ENCODE data around the gene FAM209B.
"Not testable (repeated sequence)": the region's sequence is repeated elsewhere in the genome, so short reads cannot be mapped to it uniquely, and the experiment has no call there.

Gene FAM209B

DNA sequence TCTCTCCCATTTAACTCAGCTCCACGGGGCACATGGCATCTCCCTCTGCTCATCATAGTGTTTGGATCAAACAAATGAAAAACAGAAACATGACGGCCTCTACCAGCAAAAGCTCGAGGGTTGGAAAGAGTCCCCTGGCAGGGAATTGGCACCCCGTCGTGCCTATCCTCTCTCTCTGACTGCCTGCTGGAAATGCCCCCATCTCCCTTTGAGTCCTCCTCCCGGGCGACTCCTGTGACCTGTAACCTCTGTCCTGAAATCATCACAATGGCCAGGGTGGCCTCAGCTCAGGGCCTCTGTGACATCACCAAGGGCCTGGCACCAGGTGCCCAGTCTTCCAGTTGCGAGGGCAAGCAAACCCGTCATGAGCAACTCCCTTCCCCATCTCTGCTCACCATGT is at the start of gene FAM209B:
Gene FAM209B, plus strand, starts transcription at position 301 of the 400 bp plus-strand sequence. Its CDS starts 96 bp downstream, at position 397.
- not testable (repeated sequence) for DNase-seq (ENCODE audit: low spot score in 2 of 2); H3K4me1 Mint-ChIP-seq; H3K27me3 Mint-ChIP-seq; H3K9me3 Mint-ChIP-seq; H3K36me3 Mint-ChIP-seq (ENCODE audit: insufficient read depth); H3K4me3 Mint-ChIP-seq; ATAC-seq (replicated peaks; ENCODE audit: extremely low read depth, poor library complexity, severe bottlenecking); H3K27ac Mint-ChIP-seq (ENCODE audit: low read depth)

DNA sequence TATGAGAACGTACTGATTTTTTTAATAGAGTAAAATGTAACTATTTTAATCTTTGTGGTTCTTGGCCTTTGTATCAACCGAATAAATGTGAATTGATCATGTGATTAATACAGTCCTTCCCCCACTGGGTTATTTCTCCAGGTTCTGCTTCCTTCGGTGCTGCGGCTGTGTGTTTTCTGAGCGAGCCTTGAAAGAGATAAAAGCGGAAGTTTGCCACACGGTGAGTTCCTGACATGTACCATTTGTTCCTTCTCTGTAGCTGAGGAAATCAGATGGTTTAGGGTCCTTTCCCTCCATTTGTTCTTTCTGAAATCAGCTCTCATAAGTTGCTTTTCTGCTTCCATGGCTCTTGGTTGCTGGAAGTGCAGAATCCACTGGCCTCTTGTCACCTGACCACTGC is 49.1 kb upstream of the FAM209B start:
- no peaks in the 10 kb centered on the region for H3K27me3 Mint-ChIP-seq
- DNase-seq (ENCODE audit: low spot score in 2 of 2) = no peak
- peaks cover 57% of the 10 kb centered on the region for H3K36me3 Mint-ChIP-seq (ENCODE audit: insufficient read depth)
- no peak for ATAC-seq (replicated peaks; ENCODE audit: extremely low read depth, poor library complexity, severe bottlenecking)
- H3K4me1 Mint-ChIP-seq = peaks cover 53% of the 10 kb centered on the region
- no peaks in the 10 kb centered on the region for H3K9me3 Mint-ChIP-seq
- H3K4me3 Mint-ChIP-seq = no peak overlapping the region
- H3K27ac Mint-ChIP-seq (ENCODE audit: low read depth) = no peak overlapping the region

DNA sequence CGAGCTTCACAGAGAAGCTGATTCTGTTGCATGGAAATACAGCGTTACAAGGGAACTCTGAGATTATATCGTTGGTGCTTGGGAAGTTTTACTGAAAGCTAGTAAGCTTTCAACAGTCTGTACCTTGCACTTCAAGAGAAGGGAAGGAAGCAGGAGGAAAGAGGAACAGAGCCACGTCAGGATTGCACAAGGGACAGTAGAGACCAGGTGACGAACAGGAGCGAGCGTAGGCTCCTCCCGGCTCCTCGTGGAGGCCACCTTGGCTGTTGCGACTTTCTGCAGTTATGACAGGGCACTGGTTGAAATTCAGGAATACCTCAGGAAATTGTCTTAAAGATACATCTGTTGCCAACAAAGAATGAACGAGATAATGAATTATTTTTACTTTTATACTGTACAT is 45.8 kb upstream of the FAM209B start:
- peak overlapping the region; percentile 12 for H3K27ac Mint-ChIP-seq (ENCODE audit: low read depth)
- peaks cover 62% of the 10 kb centered on the region for H3K36me3 Mint-ChIP-seq (ENCODE audit: insufficient read depth)
- H3K9me3 Mint-ChIP-seq = no peaks in the 10 kb centered on the region
- H3K4me3 Mint-ChIP-seq = no peak overlapping the region
- H3K4me1 Mint-ChIP-seq = peaks cover 45% of the 10 kb centered on the region
- no peaks in the 10 kb centered on the region for H3K27me3 Mint-ChIP-seq
- ATAC-seq (replicated peaks; ENCODE audit: extremely low read depth, poor library complexity, severe bottlenecking) = no peak
- no peak for DNase-seq (ENCODE audit: low spot score in 2 of 2)

DNA sequence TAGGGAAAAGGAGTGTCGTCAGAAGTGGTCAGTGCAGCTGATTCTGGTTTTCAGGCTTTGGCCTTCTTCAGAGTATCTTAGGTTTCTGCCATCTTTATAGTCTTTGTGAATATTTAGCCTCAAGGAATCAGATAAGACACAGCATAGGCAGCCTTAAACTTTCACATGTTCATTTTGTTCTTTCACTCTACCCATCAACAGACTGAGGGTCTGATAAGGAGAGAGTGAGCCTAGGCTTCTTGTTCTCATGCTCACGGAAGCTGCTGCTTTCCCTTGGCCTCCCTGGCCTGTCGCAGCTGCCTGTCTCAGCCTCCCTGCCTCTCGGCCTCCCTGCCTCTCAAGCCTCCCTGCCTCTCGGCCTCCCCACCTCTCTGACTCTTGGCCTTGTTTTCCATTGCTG is 44.5 kb upstream of the FAM209B start:
- Mint-ChIP-seq H3K4me1 (peaks cover 45% of the 10 kb centered on the region), H3K4me3 (no peak overlapping the region), H3K9me3 (no peaks in the 10 kb centered on the region), H3K27ac (ENCODE audit: low read depth) (no peak overlapping the region), H3K36me3 (ENCODE audit: insufficient read depth) (peaks cover 60% of the 10 kb centered on the region), H3K27me3 (no peaks in the 10 kb centered on the region)
- DNase-seq (ENCODE audit: low spot score in 2 of 2) (no peak), ATAC-seq (replicated peaks; ENCODE audit: extremely low read depth, poor library complexity, severe bottlenecking) (no peak)

DNA sequence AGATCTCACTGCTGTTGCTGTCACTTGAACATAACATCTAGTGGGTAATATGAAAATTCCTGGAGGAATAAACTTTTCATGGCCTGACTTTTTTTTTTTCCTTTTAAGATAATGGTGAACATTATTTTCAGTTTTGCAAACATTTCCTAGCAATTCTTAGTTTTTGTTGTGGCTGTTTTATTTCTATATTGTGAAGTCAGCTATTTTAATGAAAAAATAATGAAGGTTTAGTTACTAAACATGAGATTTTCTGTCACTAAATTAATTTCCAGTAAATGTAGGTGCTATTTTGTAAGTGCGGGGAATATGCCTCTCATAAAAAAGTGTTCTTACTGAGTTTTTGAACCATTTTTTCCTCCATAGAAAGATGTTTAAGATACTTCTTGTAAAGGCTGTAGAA is 31.9 kb upstream of the FAM209B start:
- no peak overlapping the region for H3K4me3 Mint-ChIP-seq
- H3K27ac Mint-ChIP-seq (ENCODE audit: low read depth) = no peak overlapping the region
- no peaks in the 10 kb centered on the region for H3K27me3 Mint-ChIP-seq
- DNase-seq (ENCODE audit: low spot score in 2 of 2) (no peak), ATAC-seq (replicated peaks; ENCODE audit: extremely low read depth, poor library complexity, severe bottlenecking) (no peak)
- peaks cover 5% of the 10 kb centered on the region for H3K4me1 Mint-ChIP-seq
- peaks cover 21% of the 10 kb centered on the region for H3K36me3 Mint-ChIP-seq (ENCODE audit: insufficient read depth)
- no peaks in the 10 kb centered on the region for H3K9me3 Mint-ChIP-seq

DNA sequence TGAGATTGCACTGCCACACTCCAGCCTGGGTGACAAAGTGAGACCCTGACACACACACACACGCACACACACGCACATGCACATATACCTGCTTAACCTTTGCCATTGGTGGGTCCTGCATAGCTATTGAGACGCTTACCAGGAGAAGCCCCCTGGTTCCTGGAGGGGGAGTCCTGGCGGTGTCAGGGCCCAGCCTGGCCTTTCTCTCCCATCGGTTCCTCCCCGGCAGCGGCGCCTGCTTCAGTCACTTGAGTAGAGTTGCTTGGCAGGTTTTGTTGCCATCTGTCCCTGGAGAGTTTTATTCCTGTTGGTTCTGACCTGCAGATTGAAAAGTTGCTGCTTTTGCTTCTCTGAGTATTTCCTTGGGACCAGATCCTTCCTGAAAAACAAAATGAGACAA is 29.1 kb upstream of the FAM209B start:
- DNase-seq (ENCODE audit: low spot score in 2 of 2) (no peak), ATAC-seq (replicated peaks; ENCODE audit: extremely low read depth, poor library complexity, severe bottlenecking) (no peak)
- Mint-ChIP-seq H3K27me3 (no peaks in the 10 kb centered on the region), H3K4me1 (peaks cover 5% of the 10 kb centered on the region), H3K27ac (ENCODE audit: low read depth) (no peak overlapping the region), H3K4me3 (no peak overlapping the region), H3K36me3 (ENCODE audit: insufficient read depth) (peaks cover 20% of the 10 kb centered on the region), H3K9me3 (no peaks in the 10 kb centered on the region)

- ATAC-seq (replicated peaks; ENCODE audit: extremely low read depth, poor library complexity, severe bottlenecking) = no peak
- Mint-ChIP-seq H3K27ac (ENCODE audit: low read depth) (no peak overlapping the region), H3K4me3 (no peak overlapping the region), H3K4me1 (peaks cover 5% of the 10 kb centered on the region), H3K27me3 (no peaks in the 10 kb centered on the region), H3K36me3 (ENCODE audit: insufficient read depth) (peaks cover 20% of the 10 kb centered on the region), H3K9me3 (no peaks in the 10 kb centered on the region)
- DNase-seq (ENCODE audit: low spot score in 2 of 2) = no peak
Observed at GRCh38 chr20:56504373-56505005, 28.6 kb upstream of the FAM209B start.

DNA sequence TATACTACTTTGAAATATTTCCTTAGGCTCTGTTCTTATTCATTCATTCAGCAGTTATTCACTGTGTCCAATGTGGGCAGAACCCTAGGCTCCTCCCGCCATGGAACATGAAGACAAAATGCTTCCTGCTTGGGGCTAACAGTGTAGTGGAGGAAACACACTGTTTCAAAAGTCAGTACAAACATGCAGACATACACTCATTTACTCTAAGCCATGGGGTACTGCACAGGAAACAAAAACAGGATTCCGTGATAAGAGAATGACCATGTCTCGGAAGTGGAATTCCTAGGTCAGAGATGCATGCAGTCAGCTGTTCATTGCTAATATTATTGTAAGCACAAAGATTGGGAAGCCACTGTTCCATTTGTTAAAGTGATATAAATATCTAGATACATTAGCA is 26.9 kb upstream of the FAM209B start:
- DNase-seq (ENCODE audit: low spot score in 2 of 2) (no peak), ATAC-seq (replicated peaks; ENCODE audit: extremely low read depth, poor library complexity, severe bottlenecking) (no peak)
- Mint-ChIP-seq H3K36me3 (ENCODE audit: insufficient read depth) (peaks cover 9% of the 10 kb centered on the region), H3K4me1 (peaks cover 5% of the 10 kb centered on the region), H3K27ac (ENCODE audit: low read depth) (no peak overlapping the region), H3K9me3 (no peaks in the 10 kb centered on the region), H3K27me3 (no peaks in the 10 kb centered on the region), H3K4me3 (no peak overlapping the region)

DNA sequence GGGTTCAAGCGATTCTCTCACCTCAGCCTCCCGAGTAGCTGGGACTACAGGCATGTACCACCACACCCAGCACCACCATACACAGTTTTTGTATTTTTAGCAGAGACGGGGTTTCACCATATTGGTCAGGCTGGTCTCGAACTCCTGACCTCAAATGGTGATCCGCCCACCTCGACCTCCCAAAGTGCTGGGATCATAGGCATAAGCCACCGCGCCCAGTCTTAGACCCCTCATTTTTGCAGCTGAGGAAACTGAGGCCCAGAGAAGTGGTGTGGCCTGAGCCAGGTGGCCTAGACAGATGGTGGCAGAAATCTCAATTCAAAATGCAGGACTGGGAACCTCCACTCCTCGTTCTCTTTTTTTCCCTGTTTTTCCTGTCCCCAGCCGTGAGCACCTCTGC is 21.1 kb upstream of the FAM209B start:
- Mint-ChIP-seq H3K36me3 (ENCODE audit: insufficient read depth) (peaks cover 33% of the 10 kb centered on the region), H3K4me3 (no peak overlapping the region), H3K4me1 (no peaks in the 10 kb centered on the region), H3K27me3 (no peaks in the 10 kb centered on the region), H3K9me3 (no peaks in the 10 kb centered on the region), H3K27ac (ENCODE audit: low read depth) (no peak overlapping the region)
- DNase-seq (ENCODE audit: low spot score in 2 of 2) (no peak), ATAC-seq (replicated peaks; ENCODE audit: extremely low read depth, poor library complexity, severe bottlenecking) (no peak)

DNA sequence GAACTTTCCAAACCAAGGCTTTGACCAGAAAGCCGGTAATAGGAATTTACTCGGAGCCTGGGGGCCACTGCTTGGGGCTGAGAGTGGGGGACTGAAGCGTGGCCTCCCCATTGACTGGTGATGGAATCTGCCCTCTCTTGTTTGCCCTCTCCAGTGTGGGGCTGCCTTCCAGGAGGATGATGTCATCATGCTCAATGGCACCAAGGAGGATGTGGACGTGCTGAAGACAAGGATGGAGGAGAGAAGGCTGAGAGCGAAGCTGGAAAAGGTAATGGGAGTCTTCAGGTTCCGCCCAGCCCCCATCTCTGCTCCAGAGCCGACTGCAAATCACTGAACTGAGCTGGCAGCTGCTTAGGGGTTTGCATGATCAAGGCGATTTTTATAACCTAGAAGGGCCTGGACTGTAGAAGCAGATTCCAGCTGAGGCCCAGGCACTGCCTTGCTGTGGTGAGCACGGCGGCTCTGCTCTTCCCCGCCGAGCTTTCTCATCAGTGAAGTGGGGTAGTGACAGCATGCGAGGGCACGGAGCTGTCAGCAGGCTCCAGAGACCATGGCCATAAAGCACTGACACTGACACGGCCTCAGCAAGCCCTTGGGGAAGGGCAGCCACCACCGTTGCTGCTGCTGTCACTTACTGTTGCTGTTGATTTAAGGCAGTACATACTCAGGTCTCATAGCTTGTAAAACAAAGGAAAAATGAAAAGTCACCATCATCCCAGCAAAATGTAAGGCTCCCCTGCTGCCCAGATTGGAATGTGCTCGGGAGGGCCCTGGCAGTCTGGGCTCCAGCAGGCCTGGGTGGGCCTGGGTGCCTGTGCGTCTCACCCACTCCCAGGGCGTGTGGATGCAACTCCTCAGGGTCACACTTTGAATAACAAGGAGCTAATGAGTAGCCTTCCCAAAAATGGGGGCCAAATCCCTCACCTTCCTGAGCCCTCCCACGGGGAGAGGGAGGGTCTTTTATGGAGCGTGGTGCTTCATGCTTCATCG is 19.6 kb upstream of the FAM209B start:
- Mint-ChIP-seq H3K4me1 (no peaks in the 10 kb centered on the region), H3K9me3 (no peaks in the 10 kb centered on the region), H3K27ac (ENCODE audit: low read depth) (no peak overlapping the region), H3K36me3 (ENCODE audit: insufficient read depth) (peaks cover 44% of the 10 kb centered on the region), H3K27me3 (no peaks in the 10 kb centered on the region), H3K4me3 (no peak overlapping the region)
- DNase-seq (ENCODE audit: low spot score in 2 of 2) = no peak
- no peak for ATAC-seq (replicated peaks; ENCODE audit: extremely low read depth, poor library complexity, severe bottlenecking)

DNA sequence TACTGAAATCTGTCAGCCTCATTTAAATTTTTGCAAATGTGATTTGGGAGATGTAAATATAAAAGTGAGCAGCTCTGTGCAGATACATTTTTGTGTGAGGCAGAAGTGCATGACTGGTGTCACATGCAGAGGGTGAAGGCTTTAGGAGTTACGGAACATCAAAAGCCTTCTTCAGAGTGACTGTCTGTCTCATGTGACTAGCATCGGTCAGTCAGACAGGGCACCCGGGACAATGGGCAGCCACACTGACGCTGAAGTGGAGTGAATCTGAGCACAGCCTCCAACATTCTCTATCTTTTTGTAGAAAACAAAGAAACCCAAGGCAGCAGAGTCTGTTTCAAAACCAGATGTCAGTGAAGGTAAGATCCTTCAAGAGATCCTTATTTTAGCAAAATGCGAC is 16.4 kb upstream of the FAM209B start:
- Mint-ChIP-seq H3K9me3 (peaks cover 8% of the 10 kb centered on the region), H3K4me1 (no peaks in the 10 kb centered on the region), H3K4me3 (no peak overlapping the region), H3K27me3 (no peaks in the 10 kb centered on the region), H3K36me3 (ENCODE audit: insufficient read depth) (peaks cover 54% of the 10 kb centered on the region), H3K27ac (ENCODE audit: low read depth) (no peak overlapping the region)
- ATAC-seq (replicated peaks; ENCODE audit: extremely low read depth, poor library complexity, severe bottlenecking) (no peak), DNase-seq (ENCODE audit: low spot score in 2 of 2) (no peak)

GRCh38 chr20:56517211-56517610 is 15.8 kb upstream of the FAM209B start:
- DNase-seq (ENCODE audit: low spot score in 2 of 2) (no peak), ATAC-seq (replicated peaks; ENCODE audit: extremely low read depth, poor library complexity, severe bottlenecking) (no peak)
- Mint-ChIP-seq H3K27me3 (no peaks in the 10 kb centered on the region), H3K4me1 (no peaks in the 10 kb centered on the region), H3K9me3 (peaks cover 8% of the 10 kb centered on the region), H3K36me3 (ENCODE audit: insufficient read depth) (peaks cover 55% of the 10 kb centered on the region), H3K4me3 (no peak overlapping the region), H3K27ac (ENCODE audit: low read depth) (no peak overlapping the region)

- H3K27me3 Mint-ChIP-seq = no peaks in the 10 kb centered on the region
- no peak for ATAC-seq (replicated peaks; ENCODE audit: extremely low read depth, poor library complexity, severe bottlenecking)
- H3K27ac Mint-ChIP-seq (ENCODE audit: low read depth) = no peak overlapping the region
- DNase-seq (ENCODE audit: low spot score in 2 of 2) = no peak
- H3K4me1 Mint-ChIP-seq = no peaks in the 10 kb centered on the region
- H3K9me3 Mint-ChIP-seq = peaks cover 8% of the 10 kb centered on the region
- no peak overlapping the region for H3K4me3 Mint-ChIP-seq
- peaks cover 51% of the 10 kb centered on the region for H3K36me3 Mint-ChIP-seq (ENCODE audit: insufficient read depth)
Observed at GRCh38 chr20:56517641-56518040, 15.4 kb upstream of the FAM209B start.

Data from central memory CD8-positive, alpha-beta T cell (primary cell).